Measurements from ENCODE around the gene CARMIL3.

Gene CARMIL3

GRCh38 chr14:24116128-24116814 lies 64.5 kb downstream of the CARMIL3 start:
- DNase-seq = no peak

- no peak for DNase-seq
Observed at GRCh38 chr14:24117179-24117578, 65.4 kb downstream of the CARMIL3 start.
